ENCODE data around the gene NACC2. TPM values are rescaled to one million over a fixed set of nuclear protein-coding genes. Genes with fewer than 3 reads are reported as not detected.

Gene NACC2
- polyA plus RNA-seq, 3 donors from 2014 or later: 2.1 to 6.2 (median 2.8) TPM

- no peak overlapping the region for H3K4me3 Mint-ChIP-seq
- peaks cover 22 to 31% of the 10 kb centered on the region in 2 donors for H3K4me1 Mint-ChIP-seq
- no peaks in the 10 kb centered on the region for H3K36me3 Mint-ChIP-seq
- H3K9me3 Mint-ChIP-seq: peaks cover 0 to 2% (median 0%) of the 10 kb centered on the region in 6 donors
- H3K27ac Mint-ChIP-seq: peak overlapping the region; percentile 20 to 80 (median 61)
- H3K27me3 Mint-ChIP-seq (ENCODE audit: low read depth in 3 of 3): peaks cover 0 to 5% (median 2%) of the 10 kb centered on the region in 3 donors
- no peak for DNase-seq
Observed at GRCh38 chr9:136090056-136090735, 4.9 kb downstream of the NACC2 start.

GRCh38 chr9:136089697-136090045 is 5.4 kb downstream of the NACC2 start:
- Mint-ChIP-seq H3K4me3 (peak overlapping the region in 1 of 5 donors; percentile 10), H3K9me3 (peaks cover 0 to 2% (median 0%) of the 10 kb centered on the region in 6 donors), H3K27me3 (ENCODE audit: low read depth in 3 of 3) (peaks cover 0 to 5% (median 2%) of the 10 kb centered on the region in 3 donors), H3K27ac (peak overlapping the region; percentile 20 to 80 (median 61)), H3K4me1 (peaks cover 24 to 33% of the 10 kb centered on the region in 2 donors), H3K36me3 (no peaks in the 10 kb centered on the region)
- DNase-seq: peak; percentile 47 to 55 (median 49)

GRCh38 chr9:136088939-136089696 is 6.0 kb downstream of the NACC2 start:
- Mint-ChIP-seq H3K27ac (peak overlapping the region in 5 of 6 donors; percentile 20 to 80 (median 67)), H3K4me1 (peaks cover 30 to 38% of the 10 kb centered on the region in 2 donors), H3K36me3 (no peaks in the 10 kb centered on the region), H3K27me3 (ENCODE audit: low read depth in 3 of 3) (peaks cover 0 to 4% (median 2%) of the 10 kb centered on the region in 3 donors), H3K9me3 (peaks cover 0 to 2% (median 0%) of the 10 kb centered on the region in 6 donors), H3K4me3 (peak overlapping the region in 1 of 5 donors; percentile 54)
- DNase-seq: peak; percentile 24 to 27 (median 26)

GRCh38 chr9:136088481-136088938 is 6.6 kb downstream of the NACC2 start:
- peaks cover 30 to 38% of the 10 kb centered on the region in 2 donors for H3K4me1 Mint-ChIP-seq
- peaks cover 0 to 2% (median 0%) of the 10 kb centered on the region in 6 donors for H3K9me3 Mint-ChIP-seq
- no peak for DNase-seq
- H3K36me3 Mint-ChIP-seq: no peaks in the 10 kb centered on the region
- H3K27ac Mint-ChIP-seq: peak overlapping the region in 1 of 6 donors; percentile 69
- H3K4me3 Mint-ChIP-seq: peak overlapping the region in 1 of 5 donors; percentile 54
- peaks cover 0 to 4% (median 2%) of the 10 kb centered on the region in 3 donors for H3K27me3 Mint-ChIP-seq (ENCODE audit: low read depth in 3 of 3)

GRCh38 chr9:136087741-136088480 is 7.2 kb downstream of the NACC2 start:
- Mint-ChIP-seq H3K4me3 (no peak overlapping the region), H3K4me1 (peaks cover 33 to 38% of the 10 kb centered on the region in 2 donors), H3K9me3 (peaks cover 0 to 2% (median 0%) of the 10 kb centered on the region in 6 donors), H3K27me3 (ENCODE audit: low read depth in 3 of 3) (peaks cover 0 to 2% (median under 1%) of the 10 kb centered on the region in 3 donors), H3K27ac (peak overlapping the region in 1 of 6 donors; percentile 30), H3K36me3 (no peaks in the 10 kb centered on the region)
- DNase-seq: no peak

- H3K27ac Mint-ChIP-seq: peak overlapping the region in 2 of 6 donors; percentile 18 to 49
- H3K27me3 Mint-ChIP-seq (ENCODE audit: low read depth in 3 of 3): peaks cover 0 to 2% (median 0%) of the 10 kb centered on the region in 3 donors
Observed at GRCh38 chr9:136086951-136087740, 7.9 kb downstream of the NACC2 start.

GRCh38 chr9:136086213-136086881 is 8.7 kb downstream of the NACC2 start:
- H3K36me3 Mint-ChIP-seq: no peaks in the 10 kb centered on the region
- no peak for DNase-seq
- peak overlapping the region in 1 of 6 donors; percentile 49 for H3K27ac Mint-ChIP-seq
- no peak overlapping the region for H3K4me3 Mint-ChIP-seq
- H3K4me1 Mint-ChIP-seq: peaks cover 34 to 35% of the 10 kb centered on the region in 2 donors
- H3K9me3 Mint-ChIP-seq: no peaks in the 10 kb centered on the region
- peaks cover 0 to 2% (median 0%) of the 10 kb centered on the region in 3 donors for H3K27me3 Mint-ChIP-seq (ENCODE audit: low read depth in 3 of 3)

More at GRCh38 chr9:136086951-136087740, 7.9 kb downstream of the NACC2 start:
- Mint-ChIP-seq H3K36me3 (no peaks in the 10 kb centered on the region), H3K4me3 (peak overlapping the region in 1 of 5 donors; percentile 30), H3K9me3 (peaks cover 0 to 2% (median 0%) of the 10 kb centered on the region in 6 donors), H3K4me1 (peaks cover 35 to 38% of the 10 kb centered on the region in 2 donors)
- DNase-seq: no peak

- no peak overlapping the region for H3K4me3 Mint-ChIP-seq
- peaks cover 34 to 35% of the 10 kb centered on the region in 2 donors for H3K4me1 Mint-ChIP-seq
- H3K27me3 Mint-ChIP-seq (ENCODE audit: low read depth in 3 of 3): peaks cover 0 to 2% (median 0%) of the 10 kb centered on the region in 3 donors
- no peak for DNase-seq
- no peaks in the 10 kb centered on the region for H3K36me3 Mint-ChIP-seq
- H3K27ac Mint-ChIP-seq: no peak overlapping the region
- H3K9me3 Mint-ChIP-seq: no peaks in the 10 kb centered on the region
Observed at GRCh38 chr9:136085815-136086212, 9.3 kb downstream of the NACC2 start.

- no peaks in the 10 kb centered on the region for H3K36me3 Mint-ChIP-seq
- no peak overlapping the region for H3K4me3 Mint-ChIP-seq
- peak overlapping the region in 1 of 6 donors; percentile 18 for H3K27ac Mint-ChIP-seq
- peaks cover 30 to 34% of the 10 kb centered on the region in 2 donors for H3K4me1 Mint-ChIP-seq
- no peak for DNase-seq
- H3K9me3 Mint-ChIP-seq: no peaks in the 10 kb centered on the region
- peaks cover 0 to 2% (median 0%) of the 10 kb centered on the region in 3 donors for H3K27me3 Mint-ChIP-seq (ENCODE audit: low read depth in 3 of 3)
Observed at GRCh38 chr9:136084063-136084944, 10.8 kb downstream of the NACC2 start.

GRCh38 chr9:136083558-136084062 is 11.5 kb downstream of the NACC2 start:
- Mint-ChIP-seq H3K36me3 (no peaks in the 10 kb centered on the region), H3K27ac (no peak overlapping the region), H3K27me3 (ENCODE audit: low read depth in 3 of 3) (peaks cover 0 to 2% (median 0%) of the 10 kb centered on the region in 3 donors), H3K4me3 (no peak overlapping the region), H3K4me1 (peaks cover 33 to 36% of the 10 kb centered on the region in 2 donors), H3K9me3 (no peaks in the 10 kb centered on the region)
- no peak for DNase-seq

- Mint-ChIP-seq H3K27me3 (ENCODE audit: low read depth in 3 of 3) (peaks cover 0 to 2% (median 0%) of the 10 kb centered on the region in 3 donors), H3K27ac (peak overlapping the region in 1 of 6 donors; percentile 46), H3K4me3 (no peak overlapping the region), H3K36me3 (no peaks in the 10 kb centered on the region), H3K4me1 (peaks cover 31 to 36% of the 10 kb centered on the region in 2 donors), H3K9me3 (no peaks in the 10 kb centered on the region)
- no peak for DNase-seq
Observed at GRCh38 chr9:136082496-136083361, 12.4 kb downstream of the NACC2 start.
